Measurements from ENCODE around the gene SUMF1.

SUMF1 gene

GRCh38 chr3:4497843-4498324 is 30.8 kb upstream of the SUMF1 start:
- TF ChIP-seq CTCF (IDR thresholded peaks at IDR 0.05; ENCODE audit: extremely low read depth, insufficient read depth, missing control alignments), result no peak
- in situ Hi-C loops (cut with MboI; ENCODE audit: low pct_unique_long_range_greater_than_20kb, low sequenced_read_pairs, unreplicated experiment), result no loop called here
- no peak for DNase-seq (ENCODE audit: low spot score)

- in situ Hi-C loops (cut with MboI; ENCODE audit: low pct_unique_long_range_greater_than_20kb, low sequenced_read_pairs, unreplicated experiment), result no loop called here
- TF ChIP-seq CTCF (IDR thresholded peaks at IDR 0.05; ENCODE audit: extremely low read depth, insufficient read depth, missing control alignments), result no peak
- DNase-seq (ENCODE audit: low spot score), result no peak
These were observed 30.1 kb upstream of the SUMF1 start for GRCh38 chr3:4497005-4497692.

GRCh38 chr3:4496087-4496452 is 29.0 kb upstream of the SUMF1 start:
- DNase-seq (ENCODE audit: low spot score), result no peak
- in situ Hi-C loops (cut with MboI; ENCODE audit: low pct_unique_long_range_greater_than_20kb, low sequenced_read_pairs, unreplicated experiment), result no loop called here
- no peak for TF ChIP-seq CTCF (IDR thresholded peaks at IDR 0.05; ENCODE audit: extremely low read depth, insufficient read depth, missing control alignments)

GRCh38 chr3:4495294-4496086 is 28.4 kb upstream of the SUMF1 start:
- no peak for TF ChIP-seq CTCF (IDR thresholded peaks at IDR 0.05; ENCODE audit: extremely low read depth, insufficient read depth, missing control alignments)
- in situ Hi-C loops (cut with MboI; ENCODE audit: low pct_unique_long_range_greater_than_20kb, low sequenced_read_pairs, unreplicated experiment), result no loop called here
- DNase-seq (ENCODE audit: low spot score), result no peak

- no peak for TF ChIP-seq CTCF (IDR thresholded peaks at IDR 0.05; ENCODE audit: extremely low read depth, insufficient read depth, missing control alignments)
- in situ Hi-C loops (cut with MboI; ENCODE audit: low pct_unique_long_range_greater_than_20kb, low sequenced_read_pairs, unreplicated experiment), result no loop called here
These were observed 27.8 kb upstream of the SUMF1 start for GRCh38 chr3:4494895-4495264.

GRCh38 chr3:4493941-4494894 is 27.1 kb upstream of the SUMF1 start:
- no peak for TF ChIP-seq CTCF (IDR thresholded peaks at IDR 0.05; ENCODE audit: extremely low read depth, insufficient read depth, missing control alignments)
- in situ Hi-C loops (cut with MboI; ENCODE audit: low pct_unique_long_range_greater_than_20kb, low sequenced_read_pairs, unreplicated experiment), result no loop called here
- DNase-seq (ENCODE audit: low spot score), result no peak

More at GRCh38 chr3:4494895-4495264, 27.8 kb upstream of the SUMF1 start:
- no peak for DNase-seq (ENCODE audit: low spot score)

Data from GM13977 (cell line).